IgD-negative memory B cell (primary cell): Measurements from ENCODE around the gene NHS. TPM values are rescaled to one million over a fixed set of nuclear protein-coding genes. Genes with fewer than 3 reads are reported as not detected.

Experiments used
- H3K27ac Mint-ChIP-seq, 3 donors: one replicate each; pipeline ENCODE4 v1.8.0; 2020 to 2022; ENCODE audit warnings: mild to moderate bottlenecking in 3 of 3, mixed read lengths in 3 of 3, moderate library complexity in 1 of 3
- H3K27me3 Mint-ChIP-seq: one replicate; pipeline ENCODE4 v1.8.0; 2021; ENCODE audit warnings: mixed read lengths
- H3K36me3 Mint-ChIP-seq: one replicate; pipeline ENCODE4 v1.8.0; 2020; ENCODE audit warnings: mild to moderate bottlenecking, mixed read lengths
- H3K4me1 Mint-ChIP-seq, 3 donors: one replicate each; pipeline ENCODE4 v1.8.0; 2020 to 2022; ENCODE audit warnings: mixed read lengths in 3 of 3, mild to moderate bottlenecking in 1 of 3
- H3K4me3 Mint-ChIP-seq, 4 donors: one replicate each; pipeline ENCODE4 v1.8.0; 2020 to 2022; ENCODE audit warnings: mild to moderate bottlenecking in 4 of 4, mixed read lengths in 4 of 4, moderate library complexity in 3 of 4
- H3K9me3 Mint-ChIP-seq, 3 donors: one replicate each; pipeline ENCODE4 v1.8.0; 2020 to 2021; ENCODE audit warnings: mixed read lengths in 3 of 3, mild to moderate bottlenecking in 1 of 3
- polyA plus RNA-seq: library from polyadenylated mRNA; unstranded; fragments of 300-500 nt; fragmentation: Illumina TruSeq; gene quantifications from one replicate; pipeline ENCODE4 v1.2.3, GENCODE V29; 2021

NHS gene
- polyA plus RNA-seq, 1 donor from 2014 or later: not detected

- no peak overlapping the region for H3K4me3 Mint-ChIP-seq
- no peaks in the 10 kb centered on the region for H3K36me3 Mint-ChIP-seq
- peaks cover 0 to 2% (median 0%) of the 10 kb centered on the region in 3 donors for H3K4me1 Mint-ChIP-seq
- H3K27me3 Mint-ChIP-seq: peaks cover 10% of the 10 kb centered on the region
- no peak overlapping the region for H3K27ac Mint-ChIP-seq
- H3K9me3 Mint-ChIP-seq: no peaks in the 10 kb centered on the region
Measured at GRCh38 chrX:17692709-17693346, 317.8 kb downstream of the NHS start.

DNA sequence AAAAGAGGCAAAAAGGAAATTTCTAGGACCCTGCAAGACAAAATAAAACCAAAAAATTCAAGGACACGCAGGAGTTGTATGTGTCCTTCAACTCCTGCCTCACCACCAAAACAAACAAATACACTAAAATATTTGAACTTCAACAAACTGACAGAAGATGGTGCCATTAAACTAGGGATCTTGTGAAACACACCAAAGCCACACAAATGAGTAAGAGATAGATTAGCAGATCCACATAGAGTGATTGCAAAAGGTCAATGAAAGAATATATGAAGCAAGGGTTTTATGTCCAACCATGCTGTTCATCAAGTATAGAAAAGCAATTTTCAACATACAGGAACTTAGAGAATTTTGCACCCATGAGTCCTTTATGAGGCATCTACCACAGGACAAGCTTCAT, 322.2 kb downstream of the NHS start:
- no peaks in the 10 kb centered on the region for H3K4me1 Mint-ChIP-seq
- H3K4me3 Mint-ChIP-seq: no peak overlapping the region
- peaks cover 0 to 1% (median 0%) of the 10 kb centered on the region in 3 donors for H3K9me3 Mint-ChIP-seq
- no peak overlapping the region for H3K27ac Mint-ChIP-seq
- H3K27me3 Mint-ChIP-seq: peaks cover 12% of the 10 kb centered on the region
- H3K36me3 Mint-ChIP-seq: no peaks in the 10 kb centered on the region

DNA sequence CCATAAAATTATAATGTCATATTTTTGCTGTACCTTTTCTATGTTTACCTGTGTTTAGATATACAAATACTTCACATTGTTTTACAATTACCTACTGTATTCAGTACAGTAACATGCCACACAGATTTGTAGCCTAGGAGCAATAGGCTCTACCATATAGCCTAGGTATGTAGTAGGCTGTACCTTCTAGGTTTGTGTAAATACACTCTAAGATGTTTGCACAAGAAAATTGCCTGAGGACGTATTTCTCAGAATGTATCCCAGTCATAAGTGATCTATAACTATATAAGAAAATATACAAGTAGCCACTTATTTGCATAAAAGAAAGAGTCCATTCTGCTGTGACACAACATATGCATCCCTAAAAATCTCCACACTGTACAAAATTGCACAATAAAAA, 326.0 kb downstream of the NHS start:
- Mint-ChIP-seq H3K4me3 (no peak overlapping the region), H3K9me3 (peaks cover 0 to 2% (median 1%) of the 10 kb centered on the region in 3 donors), H3K4me1 (no peaks in the 10 kb centered on the region), H3K27me3 (peaks cover 6% of the 10 kb centered on the region), H3K36me3 (peaks cover 1% of the 10 kb centered on the region), H3K27ac (no peak overlapping the region)

DNA sequence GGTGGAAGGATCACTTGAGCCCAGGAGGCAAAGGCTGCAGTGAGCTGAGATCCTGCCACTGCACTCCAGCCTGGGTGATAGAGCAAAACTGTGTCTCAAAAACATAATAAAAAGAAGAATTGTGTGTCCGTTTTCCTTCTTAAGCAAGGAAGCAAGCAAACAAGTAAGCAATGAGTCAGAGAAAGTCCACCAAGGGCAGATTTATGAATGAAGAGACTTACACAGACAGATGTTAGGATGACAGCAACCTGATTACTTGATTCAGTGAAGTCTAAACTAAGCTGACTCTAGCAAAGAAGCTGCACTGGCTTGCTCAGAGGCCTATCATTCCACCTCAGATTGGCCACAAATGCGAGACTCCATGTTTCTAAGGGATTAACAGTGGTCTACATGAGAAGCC, 328.2 kb downstream of the NHS start:
- Mint-ChIP-seq H3K27me3 (peaks cover 5% of the 10 kb centered on the region), H3K4me1 (no peaks in the 10 kb centered on the region), H3K27ac (no peak overlapping the region), H3K36me3 (peaks cover 1% of the 10 kb centered on the region), H3K4me3 (no peak overlapping the region), H3K9me3 (peaks cover 0 to 2% (median 1%) of the 10 kb centered on the region in 3 donors)

DNA sequence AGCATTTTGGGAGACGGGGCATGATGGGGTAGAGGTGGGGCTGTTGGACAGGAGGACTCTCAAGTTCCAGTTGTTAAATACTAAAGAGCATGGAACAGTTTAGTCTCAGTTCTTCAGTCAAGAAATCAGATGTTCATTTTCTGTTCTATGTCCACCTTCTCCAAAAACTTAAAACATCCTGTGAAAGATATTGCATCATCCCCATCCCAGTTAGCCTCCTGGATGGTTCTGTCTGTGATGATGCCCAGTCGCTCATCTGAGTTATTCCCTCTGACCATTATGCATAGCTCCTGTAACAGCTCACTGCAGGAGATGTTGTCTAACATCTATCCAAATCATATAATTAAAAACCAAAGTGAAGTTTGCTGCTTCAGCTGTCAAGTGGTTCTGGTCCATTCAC, 330.2 kb downstream of the NHS start:
- no peaks in the 10 kb centered on the region for H3K4me1 Mint-ChIP-seq
- no peak overlapping the region for H3K27ac Mint-ChIP-seq
- peaks cover 1% of the 10 kb centered on the region for H3K36me3 Mint-ChIP-seq
- H3K27me3 Mint-ChIP-seq: peaks cover 2% of the 10 kb centered on the region
- H3K4me3 Mint-ChIP-seq: no peak overlapping the region
- peaks cover 0 to 2% (median 1%) of the 10 kb centered on the region in 3 donors for H3K9me3 Mint-ChIP-seq

DNA sequence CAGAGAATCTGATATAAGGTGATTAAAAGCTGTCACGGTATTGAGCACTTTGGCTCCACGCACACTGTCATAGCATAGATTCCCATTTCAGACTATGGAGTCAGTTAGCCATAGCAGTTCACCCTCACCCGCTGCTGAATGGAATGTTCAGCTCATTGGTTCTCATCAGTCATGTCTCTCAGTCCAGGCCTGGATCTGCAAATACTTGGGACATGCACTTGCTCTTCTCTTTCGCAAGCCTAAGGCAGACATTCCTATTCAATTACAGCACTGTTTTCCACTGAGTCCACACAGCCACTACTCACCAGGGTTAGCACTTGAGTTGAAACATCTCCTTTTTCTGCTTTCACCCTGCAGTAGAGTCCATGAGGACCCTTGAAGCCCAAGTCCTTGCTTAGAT, 331.7 kb downstream of the NHS start:
- no peak overlapping the region for H3K27ac Mint-ChIP-seq
- peaks cover 1% of the 10 kb centered on the region for H3K36me3 Mint-ChIP-seq
- H3K4me1 Mint-ChIP-seq: no peaks in the 10 kb centered on the region
- peaks cover 0 to 2% (median 1%) of the 10 kb centered on the region in 3 donors for H3K9me3 Mint-ChIP-seq
- no peak overlapping the region for H3K4me3 Mint-ChIP-seq
- H3K27me3 Mint-ChIP-seq: peaks cover 2% of the 10 kb centered on the region

DNA sequence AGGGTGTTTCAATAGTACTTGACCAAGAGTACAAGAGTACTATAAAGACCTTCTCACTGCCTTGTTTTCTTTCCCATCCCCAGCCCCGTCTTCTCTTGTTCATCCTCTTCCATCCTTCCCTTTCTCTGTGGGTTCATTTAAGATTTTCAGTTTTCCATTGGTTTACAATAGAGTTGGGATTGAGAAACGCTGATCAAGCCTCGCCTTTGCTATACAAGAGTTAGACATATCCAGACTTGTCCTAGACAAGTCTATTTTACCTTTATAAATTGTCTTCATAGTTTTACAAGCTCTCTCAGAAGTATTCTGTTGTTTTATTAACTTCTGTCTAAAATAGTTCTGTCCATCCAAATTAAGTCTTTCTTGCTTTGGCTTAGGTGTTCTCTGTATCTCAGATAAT, 332.7 kb downstream of the NHS start:
- peaks cover 1% of the 10 kb centered on the region for H3K36me3 Mint-ChIP-seq
- H3K27me3 Mint-ChIP-seq: peaks cover 3% of the 10 kb centered on the region
- H3K4me1 Mint-ChIP-seq: no peaks in the 10 kb centered on the region
- no peak overlapping the region for H3K4me3 Mint-ChIP-seq
- no peak overlapping the region for H3K27ac Mint-ChIP-seq
- H3K9me3 Mint-ChIP-seq: no peaks in the 10 kb centered on the region

GRCh38 chrX:17710871-17711301, 335.9 kb downstream of the NHS start:
- H3K36me3 Mint-ChIP-seq: no peaks in the 10 kb centered on the region
- no peaks in the 10 kb centered on the region for H3K4me1 Mint-ChIP-seq
- peaks cover 5% of the 10 kb centered on the region for H3K27me3 Mint-ChIP-seq
- no peak overlapping the region for H3K27ac Mint-ChIP-seq
- no peak overlapping the region for H3K4me3 Mint-ChIP-seq
- no peaks in the 10 kb centered on the region for H3K9me3 Mint-ChIP-seq

DNA sequence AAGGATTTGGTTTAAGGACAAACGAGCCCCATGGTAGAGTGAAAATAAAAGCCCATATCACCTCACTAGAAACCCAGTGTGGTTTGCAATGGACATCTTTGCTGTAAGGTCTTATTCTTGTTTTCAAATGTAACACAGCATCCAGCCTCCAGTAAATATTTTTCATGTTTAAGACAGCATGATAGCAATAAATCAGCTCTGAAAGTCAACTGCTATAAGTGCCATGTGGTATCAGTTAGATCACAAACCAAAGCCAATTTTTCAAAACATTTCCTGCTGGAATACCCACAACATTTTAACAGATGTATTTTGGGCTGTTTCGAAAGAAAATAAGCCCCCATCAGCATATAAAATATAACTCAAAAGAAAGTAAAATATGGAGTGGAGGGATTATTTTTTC, 338.3 kb downstream of the NHS start:
- Mint-ChIP-seq H3K27ac (no peak overlapping the region), H3K4me3 (no peak overlapping the region), H3K4me1 (no peaks in the 10 kb centered on the region), H3K9me3 (no peaks in the 10 kb centered on the region), H3K36me3 (no peaks in the 10 kb centered on the region), H3K27me3 (peaks cover 4% of the 10 kb centered on the region)

DNA sequence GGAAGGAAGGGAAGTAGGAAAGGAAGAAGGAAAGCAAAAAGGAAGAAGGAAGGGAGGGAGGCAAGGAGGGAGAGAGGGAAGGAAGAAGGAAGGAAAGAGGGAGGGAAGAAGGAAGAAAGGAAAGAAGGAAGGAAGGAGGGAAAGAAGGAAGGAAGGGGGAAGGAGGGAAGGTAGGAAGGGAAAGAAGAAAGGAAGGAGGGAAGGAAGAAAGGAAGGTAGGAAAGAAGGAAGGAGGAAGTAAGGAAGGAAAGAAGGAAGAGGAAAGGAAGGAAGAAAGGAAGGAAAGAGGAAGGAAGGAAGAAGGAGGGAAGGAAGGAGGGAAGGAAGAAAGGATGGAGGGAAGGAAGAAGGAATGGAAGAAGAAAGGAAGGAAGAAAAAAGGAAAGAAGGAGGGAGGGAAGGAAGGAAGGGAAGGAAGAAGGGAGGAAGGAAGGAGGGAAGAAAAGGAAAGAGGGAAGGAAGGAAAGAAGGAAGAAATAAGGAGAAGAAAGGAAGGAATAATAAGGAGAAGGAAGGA, 343.7 kb downstream of the NHS start:
- no peaks in the 10 kb centered on the region for H3K4me1 Mint-ChIP-seq

GRCh38 chrX:17719711-17720110, 344.7 kb downstream of the NHS start:
- Mint-ChIP-seq H3K27me3 (peaks cover 1% of the 10 kb centered on the region), H3K9me3 (no peaks in the 10 kb centered on the region), H3K36me3 (no peaks in the 10 kb centered on the region), H3K4me3 (no peak overlapping the region), H3K4me1 (no peaks in the 10 kb centered on the region), H3K27ac (no peak overlapping the region)

More for the DNA sequence above, 343.7 kb downstream of the NHS start:
- Mint-ChIP-seq H3K9me3 (no peaks in the 10 kb centered on the region), H3K36me3 (no peaks in the 10 kb centered on the region), H3K27me3 (peaks cover 1% of the 10 kb centered on the region), H3K27ac (no peak overlapping the region), H3K4me3 (no peak overlapping the region)

DNA sequence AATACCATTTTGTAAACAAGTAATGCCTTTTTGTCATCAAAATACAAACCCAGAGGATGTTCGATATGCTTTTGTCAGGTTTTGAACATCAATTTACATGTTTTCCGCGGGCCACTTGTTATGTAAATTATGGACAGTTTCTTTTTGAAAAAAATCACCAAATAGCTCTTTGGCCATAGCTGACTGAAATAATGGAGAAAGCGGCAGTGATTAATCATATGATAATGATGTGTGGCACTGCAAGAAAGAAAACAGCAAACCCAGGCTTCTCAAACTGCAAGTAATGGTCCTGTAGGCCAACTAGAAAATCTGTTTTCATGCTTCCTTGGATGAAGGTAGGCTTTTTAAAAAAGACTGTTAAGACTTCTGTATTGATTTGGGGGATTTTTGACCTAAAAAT, 346.7 kb downstream of the NHS start:
- Mint-ChIP-seq H3K9me3 (no peaks in the 10 kb centered on the region), H3K36me3 (no peaks in the 10 kb centered on the region), H3K4me3 (no peak overlapping the region), H3K4me1 (no peaks in the 10 kb centered on the region), H3K27me3 (no peaks in the 10 kb centered on the region), H3K27ac (no peak overlapping the region)

DNA sequence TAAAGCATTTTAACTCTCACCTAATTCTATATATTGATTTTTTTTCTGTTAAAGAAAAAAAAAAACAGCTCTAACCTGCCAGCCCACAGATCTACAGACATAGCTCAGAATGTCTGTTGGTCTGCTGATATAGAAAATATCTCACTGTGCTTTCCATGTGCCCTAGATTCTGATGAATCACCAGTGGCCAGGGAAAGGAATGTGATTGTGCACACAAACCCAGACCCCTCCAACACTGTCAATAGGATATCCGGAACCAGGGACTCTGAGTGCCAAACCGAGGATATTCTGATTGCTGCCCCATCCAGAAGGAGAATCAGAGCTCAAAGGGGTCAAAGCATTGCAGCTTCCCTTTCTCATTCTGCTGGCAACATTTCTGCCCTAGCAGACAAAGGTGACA, 350.2 kb downstream of the NHS start:
- Mint-ChIP-seq H3K4me1 (no peaks in the 10 kb centered on the region), H3K4me3 (no peak overlapping the region), H3K9me3 (no peaks in the 10 kb centered on the region), H3K27ac (no peak overlapping the region), H3K36me3 (no peaks in the 10 kb centered on the region), H3K27me3 (no peaks in the 10 kb centered on the region)

DNA sequence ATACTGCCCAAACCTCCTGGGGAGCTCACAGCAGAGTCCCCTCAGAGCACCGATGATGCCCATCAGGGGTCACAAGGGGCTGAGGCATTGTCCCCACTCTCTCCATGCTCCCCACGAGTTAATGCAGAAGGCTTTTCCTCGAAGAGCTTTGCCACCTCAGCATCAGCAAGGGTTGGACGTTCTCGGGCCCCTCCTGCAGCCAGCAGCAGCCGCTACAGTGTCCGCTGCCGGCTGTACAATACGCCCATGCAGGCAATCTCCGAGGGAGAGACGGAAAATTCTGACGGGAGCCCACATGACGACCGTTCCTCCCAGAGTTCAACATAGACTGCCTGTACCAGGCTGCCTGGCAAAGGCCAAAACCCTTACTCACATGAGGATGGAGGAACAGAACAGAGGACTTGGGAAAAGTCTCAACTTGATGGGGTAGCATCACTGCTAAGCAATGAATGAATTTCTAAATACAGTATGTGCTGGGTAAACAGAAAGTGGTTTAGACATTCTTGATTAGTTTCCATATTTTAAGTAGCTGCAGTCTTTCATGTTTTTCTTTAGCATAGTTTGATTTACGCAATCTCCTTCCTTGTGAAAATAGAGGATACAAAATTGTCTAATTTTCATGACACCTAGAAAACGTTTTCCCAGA, 357.3 kb downstream of the NHS start:
- Mint-ChIP-seq H3K27me3 (peaks cover 4% of the 10 kb centered on the region), H3K4me1 (no peaks in the 10 kb centered on the region), H3K4me3 (no peak overlapping the region), H3K27ac (no peak overlapping the region), H3K9me3 (no peaks in the 10 kb centered on the region), H3K36me3 (no peaks in the 10 kb centered on the region)

GRCh38 chrX:17735406-17735805, 360.4 kb downstream of the NHS start:
- H3K4me3 Mint-ChIP-seq: no peak overlapping the region
- H3K4me1 Mint-ChIP-seq: peaks cover 6 to 9% (median 7%) of the 10 kb centered on the region in 3 donors
- peaks cover 0 to 4% (median 0%) of the 10 kb centered on the region in 3 donors for H3K9me3 Mint-ChIP-seq
- no peak overlapping the region for H3K27ac Mint-ChIP-seq
- peaks cover 13% of the 10 kb centered on the region for H3K27me3 Mint-ChIP-seq
- H3K36me3 Mint-ChIP-seq: no peaks in the 10 kb centered on the region

DNA sequence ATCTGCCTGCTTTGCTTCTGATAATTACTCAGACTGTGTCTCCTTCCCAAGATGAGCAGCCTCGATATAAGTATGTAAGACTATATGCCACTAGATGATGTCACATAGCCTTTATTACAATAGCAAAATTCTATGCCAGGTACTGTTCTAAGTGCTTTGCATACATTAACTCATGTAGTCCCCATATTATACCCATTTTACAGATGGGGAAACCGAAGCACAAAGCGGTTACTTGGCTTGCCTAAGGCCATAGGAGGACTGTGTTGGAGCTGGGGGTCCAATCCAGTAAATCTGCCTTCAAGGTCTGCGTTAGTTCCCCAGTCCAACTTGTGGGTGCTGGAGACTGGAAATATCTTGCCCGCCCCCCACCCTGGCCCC, 361.5 kb downstream of the NHS start:
- Mint-ChIP-seq H3K9me3 (peaks cover 0 to 4% (median 0%) of the 10 kb centered on the region in 3 donors), H3K36me3 (no peaks in the 10 kb centered on the region), H3K4me1 (peaks cover 6 to 9% (median 7%) of the 10 kb centered on the region in 3 donors), H3K27me3 (peaks cover 10% of the 10 kb centered on the region), H3K27ac (peak overlapping the region in 1 of 3 donors; percentile 71), H3K4me3 (peak overlapping the region; percentile 75 to 92 (median 84))
